ENCODE measurements around the gene AMER2.

DNA sequence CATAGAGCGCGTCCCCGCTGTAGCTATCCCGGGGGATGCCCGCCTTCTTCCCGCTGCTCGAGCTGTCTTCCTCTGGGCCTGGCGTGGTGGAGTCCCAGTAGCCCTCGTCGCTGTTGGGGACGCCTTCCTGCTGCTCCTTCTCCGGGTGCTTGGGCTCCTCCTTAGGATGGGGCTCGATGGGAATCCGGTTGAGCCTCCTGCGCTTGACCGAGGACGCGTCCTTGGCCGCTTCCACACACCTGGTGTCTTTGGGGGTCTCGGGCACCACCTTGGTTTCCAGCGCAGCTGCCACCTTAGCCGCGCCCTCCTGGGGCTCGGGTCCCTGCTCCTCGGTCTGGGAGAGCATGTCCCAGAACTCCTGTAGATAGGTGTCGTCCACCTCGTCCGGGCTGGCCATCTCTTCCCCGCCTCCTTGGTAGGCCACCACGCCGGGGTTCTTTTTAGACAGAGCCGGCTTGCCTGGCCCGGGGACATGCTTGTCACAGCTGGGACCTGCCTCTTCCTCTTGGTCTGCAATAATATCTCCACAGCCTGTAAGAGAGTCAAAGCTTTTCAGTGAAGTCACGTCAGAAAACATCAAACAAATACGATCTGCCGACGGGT, 2.0 kb downstream of the AMER2 start:
- TF ChIP-seq, protein P1, sequence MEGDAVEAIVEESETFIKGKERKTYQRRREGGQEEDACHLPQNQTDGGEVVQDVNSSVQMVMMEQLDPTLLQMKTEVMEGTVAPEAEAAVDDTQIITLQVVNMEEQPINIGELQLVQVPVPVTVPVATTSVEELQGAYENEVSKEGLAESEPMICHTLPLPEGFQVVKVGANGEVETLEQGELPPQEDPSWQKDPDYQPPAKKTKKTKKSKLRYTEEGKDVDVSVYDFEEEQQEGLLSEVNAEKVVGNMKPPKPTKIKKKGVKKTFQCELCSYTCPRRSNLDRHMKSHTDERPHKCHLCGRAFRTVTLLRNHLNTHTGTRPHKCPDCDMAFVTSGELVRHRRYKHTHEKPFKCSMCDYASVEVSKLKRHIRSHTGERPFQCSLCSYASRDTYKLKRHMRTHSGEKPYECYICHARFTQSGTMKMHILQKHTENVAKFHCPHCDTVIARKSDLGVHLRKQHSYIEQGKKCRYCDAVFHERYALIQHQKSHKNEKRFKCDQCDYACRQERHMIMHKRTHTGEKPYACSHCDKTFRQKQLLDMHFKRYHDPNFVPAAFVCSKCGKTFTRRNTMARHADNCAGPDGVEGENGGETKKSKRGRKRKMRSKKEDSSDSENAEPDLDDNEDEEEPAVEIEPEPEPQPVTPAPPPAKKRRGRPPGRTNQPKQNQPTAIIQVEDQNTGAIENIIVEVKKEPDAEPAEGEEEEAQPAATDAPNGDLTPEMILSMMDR (IDR thresholded peaks at IDR 0.05), result no peak
- TF ChIP-seq POLR2A (IDR thresholded peaks at IDR 0.05) (no peak), POLR2AphosphoS5 (IDR thresholded peaks at IDR 0.05) (no peak)
